Measurements from ENCODE around the gene RBMS3. TPM values are rescaled to one million over a fixed set of nuclear protein-coding genes. Genes with fewer than 3 reads are reported as not detected.

Gene RBMS3
- polyA plus RNA-seq, 5 donors = 20.5 to 41.4 (median 32.1) TPM

- DNase-seq = no peak
Observed at GRCh38 chr3:29271475-29271874, 9.4 kb upstream of the RBMS3 start.

- no peak for DNase-seq
Observed at GRCh38 chr3:29274667-29275066, 6.2 kb upstream of the RBMS3 start.

- DNase-seq = no peak
Observed at GRCh38 chr3:29275309-29275708, 5.6 kb upstream of the RBMS3 start.

- DNase-seq = no peak
Observed at GRCh38 chr3:29277249-29277648, 3.6 kb upstream of the RBMS3 start.

- DNase-seq = no peak
Observed at GRCh38 chr3:29279286-29279685, 1.6 kb upstream of the RBMS3 start.

GRCh38 chr3:29279806-29280205 lies 1.1 kb upstream of the RBMS3 start:
- peak in 1 of 2 donors; percentile 26 for DNase-seq

GRCh38 chr3:29281094-29281343 lies 148 bp downstream of the RBMS3 start:
- peak in 1 of 2 donors; percentile 51 for DNase-seq

GRCh38 chr3:29281344-29282241 lies 722 bp downstream of the RBMS3 start:
- DNase-seq = peak; percentile 59 to 62

GRCh38 chr3:29282427-29283230 lies 1.8 kb downstream of the RBMS3 start:
- DNase-seq = peak; percentile 56 to 61

- DNase-seq = peak in 1 of 2 donors; percentile 45
Observed at GRCh38 chr3:29283231-29284119, 2.6 kb downstream of the RBMS3 start.

GRCh38 chr3:29284497-29284896 lies 3.6 kb downstream of the RBMS3 start:
- DNase-seq = no peak

GRCh38 chr3:29285471-29286071 lies 4.7 kb downstream of the RBMS3 start:
- peak in 1 of 2 donors; percentile 55 for DNase-seq

- peak in 1 of 2 donors; percentile 54 for DNase-seq
Observed at GRCh38 chr3:29286478-29287240, 5.8 kb downstream of the RBMS3 start.

- DNase-seq = no peak
Observed at GRCh38 chr3:29290596-29290995, 9.7 kb downstream of the RBMS3 start.

GRCh38 chr3:29291260-29291981 lies 10.6 kb downstream of the RBMS3 start:
- no peak for DNase-seq

- no peak for DNase-seq
Observed at GRCh38 chr3:29291982-29292363, 11.1 kb downstream of the RBMS3 start.

- DNase-seq = no peak
Observed at GRCh38 chr3:29293421-29293820, 12.6 kb downstream of the RBMS3 start.

- DNase-seq = no peak
Observed at GRCh38 chr3:29297998-29298397, 17.1 kb downstream of the RBMS3 start.

- no peak for DNase-seq
Observed at GRCh38 chr3:29301332-29302019, 20.6 kb downstream of the RBMS3 start.
